DMS79 (cell line): ENCODE data around the gene ZCRB1.

Experiments used
- DNase-seq: peaks from one replicate; lab custom pipeline; 2025; lab: John Stamatoyannopoulos, UW

ZCRB1 gene

GRCh38 chr12:42277396-42278127 lies 48.3 kb downstream of the ZCRB1 start:
- DNase-seq: no peak

- no peak for DNase-seq
Measured at GRCh38 chr12:42275499-42275898, 50.4 kb downstream of the ZCRB1 start.

DNA sequence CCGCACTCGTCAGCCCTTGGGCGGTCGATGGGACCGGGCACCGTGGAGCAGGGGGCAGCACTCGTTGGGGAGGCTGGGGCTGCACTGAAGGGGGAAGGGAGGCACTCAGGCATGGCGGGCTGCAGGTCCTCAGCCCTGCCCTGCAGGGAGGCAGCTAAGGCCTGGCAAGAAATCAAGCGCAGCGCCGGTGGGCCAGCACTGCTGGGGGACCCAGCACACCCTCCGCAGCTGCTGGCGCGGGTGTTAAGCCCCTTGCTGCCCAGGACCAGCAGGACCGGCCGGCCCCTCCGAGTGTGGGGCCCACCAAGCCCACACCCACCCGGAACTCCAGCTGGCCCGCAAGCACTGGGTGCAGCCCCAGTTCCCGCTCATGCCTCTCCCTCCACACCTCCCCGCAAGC lies 52.2 kb downstream of the ZCRB1 start:
- DNase-seq: no peak

- no peak for DNase-seq
Measured at GRCh38 chr12:42270596-42270995, 55.3 kb downstream of the ZCRB1 start.

- no peak for DNase-seq
Measured at GRCh38 chr12:42267413-42268190, 58.3 kb downstream of the ZCRB1 start.

GRCh38 chr12:42266579-42267230 lies 59.2 kb downstream of the ZCRB1 start:
- no peak for DNase-seq

DNA sequence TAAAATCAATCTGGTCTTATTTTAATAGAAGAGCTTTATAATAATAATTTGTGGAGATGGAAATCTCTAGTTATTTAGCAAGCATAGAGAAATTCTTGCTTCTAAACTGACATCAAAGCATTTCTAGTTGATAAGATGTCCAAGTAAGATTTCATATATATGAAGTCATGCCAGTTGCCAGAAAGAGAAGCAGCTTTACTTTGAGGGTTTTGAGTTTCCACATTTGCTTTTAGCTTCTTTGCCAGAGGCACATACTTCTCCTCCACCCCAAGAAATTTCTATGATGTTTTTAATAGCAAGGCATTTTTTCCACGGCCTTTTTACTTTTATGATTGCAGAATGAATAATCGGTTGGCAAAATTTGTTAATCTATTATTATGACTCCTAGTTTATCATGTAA lies 63.6 kb downstream of the ZCRB1 start:
- DNase-seq: no peak
